ENCODE measurements around the gene CIDEB. TPM values are rescaled to one million over a fixed set of nuclear protein-coding genes. Genes with fewer than 3 reads are reported as not detected.
A peak's percentile ranks its signal among the peaks of the same experiment; 100 is the strongest.

The CIDEB gene
- total and polyA plus RNA-seq, 2 of the 13 experiments (the other 11 are each of a cell fraction or from before 2014, with no cell fraction given): 35.8 to 110 TPM

DNA sequence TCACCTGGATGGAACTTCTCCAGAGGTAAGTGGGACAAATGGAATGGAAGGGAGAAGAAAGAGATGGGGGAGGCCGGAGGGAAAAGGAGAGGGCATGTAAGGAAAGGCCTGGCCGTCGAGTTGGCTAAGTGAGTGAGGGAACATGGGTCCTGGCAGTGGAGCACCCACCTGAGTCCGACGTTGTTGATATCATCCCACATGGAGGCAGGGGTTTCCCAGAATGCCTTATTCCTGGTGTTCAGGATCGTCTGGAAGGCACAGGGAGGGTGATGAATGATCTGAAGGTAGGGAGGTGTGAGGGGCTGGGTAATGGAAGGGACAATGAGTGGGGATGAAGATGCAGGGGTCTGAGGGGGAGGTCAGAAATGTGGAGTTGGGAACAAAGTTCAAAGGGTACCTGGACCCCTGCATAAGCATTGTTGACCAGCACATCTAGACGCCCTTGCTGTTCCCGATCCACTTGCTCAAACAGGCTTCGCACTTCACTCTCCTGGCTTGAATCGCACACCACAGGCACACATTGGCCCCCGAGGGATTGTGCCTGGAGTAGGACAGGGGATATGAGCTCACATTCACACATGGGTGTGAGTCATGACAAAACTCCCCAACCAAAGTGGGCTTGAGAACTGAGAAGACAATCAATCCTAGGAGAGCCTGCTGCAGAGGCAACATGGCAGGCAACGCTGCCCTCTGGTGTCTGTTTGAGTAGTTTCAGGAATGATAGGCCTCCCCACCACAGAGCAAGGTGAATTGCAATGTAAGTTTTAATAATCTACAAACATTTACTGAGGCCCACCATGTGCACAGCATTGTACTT, 11.2 kb downstream of the CIDEB start (continued):
- TF ChIP-seq, protein P1, sequence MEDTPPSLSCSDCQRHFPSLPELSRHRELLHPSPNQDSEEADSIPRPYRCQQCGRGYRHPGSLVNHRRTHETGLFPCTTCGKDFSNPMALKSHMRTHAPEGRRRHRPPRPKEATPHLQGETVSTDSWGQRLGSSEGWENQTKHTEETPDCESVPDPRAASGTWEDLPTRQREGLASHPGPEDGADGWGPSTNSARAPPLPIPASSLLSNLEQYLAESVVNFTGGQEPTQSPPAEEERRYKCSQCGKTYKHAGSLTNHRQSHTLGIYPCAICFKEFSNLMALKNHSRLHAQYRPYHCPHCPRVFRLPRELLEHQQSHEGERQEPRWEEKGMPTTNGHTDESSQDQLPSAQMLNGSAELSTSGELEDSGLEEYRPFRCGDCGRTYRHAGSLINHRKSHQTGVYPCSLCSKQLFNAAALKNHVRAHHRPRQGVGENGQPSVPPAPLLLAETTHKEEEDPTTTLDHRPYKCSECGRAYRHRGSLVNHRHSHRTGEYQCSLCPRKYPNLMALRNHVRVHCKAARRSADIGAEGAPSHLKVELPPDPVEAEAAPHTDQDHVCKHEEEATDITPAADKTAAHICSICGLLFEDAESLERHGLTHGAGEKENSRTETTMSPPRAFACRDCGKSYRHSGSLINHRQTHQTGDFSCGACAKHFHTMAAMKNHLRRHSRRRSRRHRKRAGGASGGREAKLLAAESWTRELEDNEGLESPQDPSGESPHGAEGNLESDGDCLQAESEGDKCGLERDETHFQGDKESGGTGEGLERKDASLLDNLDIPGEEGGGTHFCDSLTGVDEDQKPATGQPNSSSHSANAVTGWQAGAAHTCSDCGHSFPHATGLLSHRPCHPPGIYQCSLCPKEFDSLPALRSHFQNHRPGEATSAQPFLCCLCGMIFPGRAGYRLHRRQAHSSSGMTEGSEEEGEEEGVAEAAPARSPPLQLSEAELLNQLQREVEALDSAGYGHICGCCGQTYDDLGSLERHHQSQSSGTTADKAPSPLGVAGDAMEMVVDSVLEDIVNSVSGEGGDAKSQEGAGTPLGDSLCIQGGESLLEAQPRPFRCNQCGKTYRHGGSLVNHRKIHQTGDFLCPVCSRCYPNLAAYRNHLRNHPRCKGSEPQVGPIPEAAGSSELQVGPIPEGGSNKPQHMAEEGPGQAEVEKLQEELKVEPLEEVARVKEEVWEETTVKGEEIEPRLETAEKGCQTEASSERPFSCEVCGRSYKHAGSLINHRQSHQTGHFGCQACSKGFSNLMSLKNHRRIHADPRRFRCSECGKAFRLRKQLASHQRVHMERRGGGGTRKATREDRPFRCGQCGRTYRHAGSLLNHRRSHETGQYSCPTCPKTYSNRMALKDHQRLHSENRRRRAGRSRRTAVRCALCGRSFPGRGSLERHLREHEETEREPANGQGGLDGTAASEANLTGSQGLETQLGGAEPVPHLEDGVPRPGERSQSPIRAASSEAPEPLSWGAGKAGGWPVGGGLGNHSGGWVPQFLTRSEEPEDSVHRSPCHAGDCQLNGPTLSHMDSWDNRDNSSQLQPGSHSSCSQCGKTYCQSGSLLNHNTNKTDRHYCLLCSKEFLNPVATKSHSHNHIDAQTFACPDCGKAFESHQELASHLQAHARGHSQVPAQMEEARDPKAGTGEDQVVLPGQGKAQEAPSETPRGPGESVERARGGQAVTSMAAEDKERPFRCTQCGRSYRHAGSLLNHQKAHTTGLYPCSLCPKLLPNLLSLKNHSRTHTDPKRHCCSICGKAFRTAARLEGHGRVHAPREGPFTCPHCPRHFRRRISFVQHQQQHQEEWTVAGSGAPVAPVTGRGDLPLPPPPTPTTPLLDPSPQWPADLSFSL (CRISPR knock-in tag; IDR thresholded peaks at IDR 0.05): no peak
- TF ChIP-seq HDAC2 (CRISPR knock-in tag; IDR thresholded peaks at IDR 0.05) (peak; percentile 56; the same call in 1 of the 2 replicates), ZNF841 (CRISPR knock-in tag; IDR thresholded peaks at IDR 0.05; ENCODE audit: borderline replicate concordance) (no peak), MTF1 (CRISPR knock-in tag; IDR thresholded peaks at IDR 0.05) (no peak), ZNF569 (CRISPR knock-in tag; IDR thresholded peaks at IDR 0.05; ENCODE audit: borderline replicate concordance) (no peak), YY1 (IDR thresholded peaks at IDR 0.05; ENCODE audit: insufficient read depth, insufficient replicate concordance, low read depth, low read length) (peak; percentile 55), ZSCAN30 (CRISPR knock-in tag; IDR thresholded peaks at IDR 0.05) (no peak), MYNN (CRISPR knock-in tag; IDR thresholded peaks at IDR 0.05; ENCODE audit: low read depth) (no peak), POLR2AphosphoS2 (IDR thresholded peaks at IDR 0.05; ENCODE audit: low read depth, low read length) (no peak), SUZ12 (IDR thresholded peaks at IDR 0.05; ENCODE audit: low read depth, low read length) (no peak)
- TF ChIP-seq, protein P2, sequence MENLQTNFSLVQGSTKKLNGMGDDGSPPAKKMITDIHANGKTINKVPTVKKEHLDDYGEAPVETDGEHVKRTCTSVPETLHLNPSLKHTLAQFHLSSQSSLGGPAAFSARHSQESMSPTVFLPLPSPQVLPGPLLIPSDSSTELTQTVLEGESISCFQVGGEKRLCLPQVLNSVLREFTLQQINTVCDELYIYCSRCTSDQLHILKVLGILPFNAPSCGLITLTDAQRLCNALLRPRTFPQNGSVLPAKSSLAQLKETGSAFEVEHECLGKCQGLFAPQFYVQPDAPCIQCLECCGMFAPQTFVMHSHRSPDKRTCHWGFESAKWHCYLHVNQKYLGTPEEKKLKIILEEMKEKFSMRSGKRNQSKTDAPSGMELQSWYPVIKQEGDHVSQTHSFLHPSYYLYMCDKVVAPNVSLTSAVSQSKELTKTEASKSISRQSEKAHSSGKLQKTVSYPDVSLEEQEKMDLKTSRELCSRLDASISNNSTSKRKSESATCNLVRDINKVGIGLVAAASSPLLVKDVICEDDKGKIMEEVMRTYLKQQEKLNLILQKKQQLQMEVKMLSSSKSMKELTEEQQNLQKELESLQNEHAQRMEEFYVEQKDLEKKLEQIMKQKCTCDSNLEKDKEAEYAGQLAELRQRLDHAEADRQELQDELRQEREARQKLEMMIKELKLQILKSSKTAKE (CRISPR knock-in tag; IDR thresholded peaks at IDR 0.05; ENCODE audit: borderline replicate concordance): no peak
- TF ChIP-seq, protein P3, sequence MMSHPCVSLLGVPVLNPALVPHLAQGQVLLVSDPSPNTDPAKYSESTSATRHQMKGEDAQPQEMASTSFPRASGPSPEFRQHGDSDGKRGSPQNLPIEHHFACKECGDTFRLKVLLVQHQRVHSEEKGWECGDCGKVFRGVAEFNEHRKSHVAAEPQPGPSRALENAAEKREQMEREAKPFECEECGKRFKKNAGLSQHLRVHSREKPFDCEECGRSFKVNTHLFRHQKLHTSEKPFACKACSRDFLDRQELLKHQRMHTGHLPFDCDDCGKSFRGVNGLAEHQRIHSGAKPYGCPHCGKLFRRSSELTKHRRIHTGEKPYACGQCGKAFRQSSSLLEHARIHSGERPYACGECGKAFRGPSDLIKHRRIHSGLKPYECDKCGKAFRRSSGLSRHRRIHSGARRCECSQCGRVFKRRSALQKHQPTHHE (CRISPR knock-in tag; IDR thresholded peaks at IDR 0.05; ENCODE audit: borderline replicate concordance): no peak
- TF ChIP-seq, protein P4, sequence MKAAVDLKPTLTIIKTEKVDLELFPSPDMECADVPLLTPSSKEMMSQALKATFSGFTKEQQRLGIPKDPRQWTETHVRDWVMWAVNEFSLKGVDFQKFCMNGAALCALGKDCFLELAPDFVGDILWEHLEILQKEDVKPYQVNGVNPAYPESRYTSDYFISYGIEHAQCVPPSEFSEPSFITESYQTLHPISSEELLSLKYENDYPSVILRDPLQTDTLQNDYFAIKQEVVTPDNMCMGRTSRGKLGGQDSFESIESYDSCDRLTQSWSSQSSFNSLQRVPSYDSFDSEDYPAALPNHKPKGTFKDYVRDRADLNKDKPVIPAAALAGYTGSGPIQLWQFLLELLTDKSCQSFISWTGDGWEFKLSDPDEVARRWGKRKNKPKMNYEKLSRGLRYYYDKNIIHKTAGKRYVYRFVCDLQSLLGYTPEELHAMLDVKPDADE (CRISPR knock-in tag; IDR thresholded peaks at IDR 0.05): no peak
- TF ChIP-seq, protein P5, sequence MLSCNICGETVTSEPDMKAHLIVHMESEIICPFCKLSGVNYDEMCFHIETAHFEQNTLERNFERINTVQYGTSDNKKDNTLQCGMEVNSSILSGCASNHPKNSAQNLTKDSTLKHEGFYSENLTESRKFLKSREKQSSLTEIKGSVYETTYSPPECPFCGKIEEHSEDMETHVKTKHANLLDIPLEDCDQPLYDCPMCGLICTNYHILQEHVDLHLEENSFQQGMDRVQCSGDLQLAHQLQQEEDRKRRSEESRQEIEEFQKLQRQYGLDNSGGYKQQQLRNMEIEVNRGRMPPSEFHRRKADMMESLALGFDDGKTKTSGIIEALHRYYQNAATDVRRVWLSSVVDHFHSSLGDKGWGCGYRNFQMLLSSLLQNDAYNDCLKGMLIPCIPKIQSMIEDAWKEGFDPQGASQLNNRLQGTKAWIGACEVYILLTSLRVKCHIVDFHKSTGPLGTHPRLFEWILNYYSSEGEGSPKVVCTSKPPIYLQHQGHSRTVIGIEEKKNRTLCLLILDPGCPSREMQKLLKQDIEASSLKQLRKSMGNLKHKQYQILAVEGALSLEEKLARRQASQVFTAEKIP (CRISPR knock-in tag; IDR thresholded peaks at IDR 0.05; ENCODE audit: borderline replicate concordance): no peak

All from HepG2 (cell line).